Measurements from ENCODE around the gene PAPPA2.

PAPPA2 gene

DNA sequence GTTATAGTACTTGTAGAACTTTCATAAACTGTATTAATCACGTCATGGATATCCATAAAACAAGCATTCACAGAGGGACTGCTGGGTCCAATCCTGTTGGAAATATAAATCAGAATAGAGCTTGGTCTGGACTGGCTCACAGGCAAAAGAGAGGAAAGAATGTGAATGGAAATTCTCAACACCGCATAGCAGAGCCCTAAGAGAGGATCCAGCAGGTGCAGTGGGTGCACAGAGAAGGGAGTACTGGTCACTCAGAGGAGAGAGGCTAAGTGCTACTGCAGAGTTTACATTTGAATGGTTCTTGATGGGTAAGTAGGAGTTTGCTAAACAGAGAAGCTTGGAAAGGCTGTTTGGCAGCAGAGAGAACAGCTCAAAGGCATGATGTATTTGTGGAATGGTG, 231.7 kb downstream of the PAPPA2 start:
- TF ChIP-seq, protein P1, sequence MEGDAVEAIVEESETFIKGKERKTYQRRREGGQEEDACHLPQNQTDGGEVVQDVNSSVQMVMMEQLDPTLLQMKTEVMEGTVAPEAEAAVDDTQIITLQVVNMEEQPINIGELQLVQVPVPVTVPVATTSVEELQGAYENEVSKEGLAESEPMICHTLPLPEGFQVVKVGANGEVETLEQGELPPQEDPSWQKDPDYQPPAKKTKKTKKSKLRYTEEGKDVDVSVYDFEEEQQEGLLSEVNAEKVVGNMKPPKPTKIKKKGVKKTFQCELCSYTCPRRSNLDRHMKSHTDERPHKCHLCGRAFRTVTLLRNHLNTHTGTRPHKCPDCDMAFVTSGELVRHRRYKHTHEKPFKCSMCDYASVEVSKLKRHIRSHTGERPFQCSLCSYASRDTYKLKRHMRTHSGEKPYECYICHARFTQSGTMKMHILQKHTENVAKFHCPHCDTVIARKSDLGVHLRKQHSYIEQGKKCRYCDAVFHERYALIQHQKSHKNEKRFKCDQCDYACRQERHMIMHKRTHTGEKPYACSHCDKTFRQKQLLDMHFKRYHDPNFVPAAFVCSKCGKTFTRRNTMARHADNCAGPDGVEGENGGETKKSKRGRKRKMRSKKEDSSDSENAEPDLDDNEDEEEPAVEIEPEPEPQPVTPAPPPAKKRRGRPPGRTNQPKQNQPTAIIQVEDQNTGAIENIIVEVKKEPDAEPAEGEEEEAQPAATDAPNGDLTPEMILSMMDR (IDR thresholded peaks at IDR 0.05; ENCODE audit: low read depth, low read length, missing control alignments): no peak
- no peak overlapping the region for H3K4me3 ChIP-seq (replicated peaks; ENCODE audit: low read depth, low read length)
- DNase-seq (ENCODE audit: extremely low read depth, low read depth): no peak

DNA sequence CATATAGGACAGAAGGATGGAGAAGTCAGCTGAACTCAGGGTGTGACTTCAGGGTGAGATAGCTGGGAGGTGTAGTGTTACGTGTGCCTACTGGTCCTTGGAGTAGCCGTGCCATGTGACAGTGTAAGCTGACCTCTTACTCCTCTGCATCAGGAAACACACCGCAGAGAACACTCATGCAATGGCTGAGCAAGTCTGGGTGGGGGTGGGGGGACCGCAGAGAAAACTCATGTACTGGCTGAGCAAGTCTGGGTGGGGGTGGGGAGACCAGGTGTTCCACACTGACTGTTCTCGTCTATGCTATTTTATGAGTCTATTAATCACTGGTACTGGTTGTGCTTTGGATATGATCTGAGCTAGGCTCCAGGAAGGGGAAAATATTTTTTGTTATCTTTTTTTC, 233.1 kb downstream of the PAPPA2 start:
- H3K4me3 ChIP-seq (replicated peaks; ENCODE audit: low read depth, low read length): no peak overlapping the region
- TF ChIP-seq, protein P1 (IDR thresholded peaks at IDR 0.05; ENCODE audit: low read depth, low read length, missing control alignments): no peak
- no peak for DNase-seq (ENCODE audit: extremely low read depth, low read depth)

DNA sequence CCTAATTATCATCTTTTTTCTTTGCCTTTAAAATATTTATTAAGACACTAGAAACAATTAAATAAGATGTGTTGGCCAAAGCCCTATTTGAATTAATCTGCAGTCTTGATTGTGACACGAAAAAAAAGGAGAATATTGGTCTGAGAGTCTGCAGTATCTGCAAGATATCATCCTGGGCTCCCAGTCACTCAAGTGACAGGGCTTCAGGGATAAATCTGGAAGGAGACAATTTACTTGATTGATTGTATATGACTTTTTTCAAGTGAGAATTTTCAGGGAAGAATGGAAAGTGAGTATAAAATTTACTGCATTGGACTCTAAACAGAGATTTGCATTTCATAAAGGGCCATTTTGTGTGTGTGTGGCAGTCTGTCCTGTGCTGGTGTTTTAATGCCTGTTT, 233.7 kb downstream of the PAPPA2 start:
- no peak for DNase-seq (ENCODE audit: extremely low read depth, low read depth)
- TF ChIP-seq, protein P1 (IDR thresholded peaks at IDR 0.05; ENCODE audit: low read depth, low read length, missing control alignments): no peak
- no peak overlapping the region for H3K4me3 ChIP-seq (replicated peaks; ENCODE audit: low read depth, low read length)

DNA sequence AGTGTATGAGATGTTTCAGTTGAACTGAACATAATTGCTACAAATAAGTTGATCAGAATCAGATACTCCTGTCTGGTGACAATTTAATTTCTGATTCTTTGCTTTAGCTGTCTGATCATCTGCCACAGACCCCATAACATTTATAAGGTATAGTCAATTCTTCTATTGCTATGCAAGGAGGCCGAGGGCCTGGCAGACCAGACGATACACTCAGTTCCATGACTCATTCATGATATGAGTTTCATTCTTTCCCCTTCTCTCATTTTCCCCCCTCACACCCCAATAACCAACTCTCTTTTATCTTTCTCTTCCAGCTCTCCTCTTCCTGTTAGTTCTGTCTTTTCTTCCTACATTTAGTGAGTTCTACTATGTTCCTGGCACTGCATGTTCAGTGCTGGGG, 236.8 kb downstream of the PAPPA2 start:
- TF ChIP-seq, protein P1 (IDR thresholded peaks at IDR 0.05; ENCODE audit: low read depth, low read length, missing control alignments): no peak
- no peak overlapping the region for H3K4me3 ChIP-seq (replicated peaks; ENCODE audit: low read depth, low read length)
- no peak for DNase-seq (ENCODE audit: extremely low read depth, low read depth)

DNA sequence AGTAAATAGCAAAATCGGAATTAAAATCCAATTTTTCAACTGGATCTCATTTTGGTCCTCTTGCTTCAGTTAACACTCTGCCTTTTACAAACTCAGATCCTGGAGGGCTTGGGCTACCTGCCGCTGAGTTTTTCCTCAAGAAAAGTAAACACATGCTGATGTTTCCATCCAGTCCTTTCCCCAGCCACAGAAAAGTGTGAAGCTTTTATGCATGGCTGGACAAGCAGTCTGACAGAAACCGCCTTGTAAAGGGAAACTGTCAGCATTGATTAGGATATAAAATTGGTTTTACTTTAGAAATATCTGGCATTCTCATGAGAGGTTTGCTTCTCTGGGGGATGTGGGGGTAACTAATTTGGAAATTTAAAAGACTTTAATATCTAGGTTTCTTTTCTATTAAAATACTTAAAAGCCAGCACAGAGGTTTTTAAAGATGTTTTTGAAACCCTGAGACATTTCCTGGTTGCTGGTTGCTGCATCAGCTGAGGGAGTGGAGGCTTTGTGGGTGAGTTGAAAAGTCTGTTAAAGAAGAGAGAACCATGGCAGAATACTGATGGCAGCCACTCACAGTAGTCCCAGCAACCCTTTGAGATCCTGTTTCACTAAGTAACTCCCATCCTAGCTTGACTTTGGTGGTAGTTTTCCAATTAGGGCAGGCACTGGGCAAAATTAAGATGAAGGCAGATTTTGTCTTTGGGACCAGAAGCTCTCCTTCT, 238.3 kb downstream of the PAPPA2 start:
- no peak overlapping the region for H3K4me3 ChIP-seq (replicated peaks; ENCODE audit: low read depth, low read length)
- no peak for DNase-seq (ENCODE audit: extremely low read depth, low read depth)
- TF ChIP-seq, protein P1 (IDR thresholded peaks at IDR 0.05; ENCODE audit: low read depth, low read length, missing control alignments): no peak

DNA sequence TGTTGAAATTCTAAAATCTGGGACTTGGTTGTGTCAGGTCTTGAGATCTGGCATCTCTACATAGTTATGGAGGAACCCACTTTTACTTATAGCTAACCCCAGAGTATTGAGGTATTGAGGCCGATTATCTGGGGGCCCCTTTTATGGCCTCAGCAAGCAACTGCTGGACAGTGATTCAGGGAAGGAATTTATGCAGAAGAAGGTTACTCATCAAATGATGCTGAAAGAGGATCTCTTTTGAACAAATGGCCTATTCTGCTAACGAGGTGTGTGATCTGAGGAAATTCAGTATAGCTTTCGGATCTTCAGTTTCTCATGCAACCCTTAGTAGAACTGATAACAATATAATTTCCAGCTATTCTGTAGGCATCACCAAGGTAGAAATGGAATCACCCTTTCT, 239.9 kb downstream of the PAPPA2 start:
- TF ChIP-seq, protein P1 (IDR thresholded peaks at IDR 0.05; ENCODE audit: low read depth, low read length, missing control alignments): no peak
- DNase-seq (ENCODE audit: extremely low read depth, low read depth): no peak
- H3K4me3 ChIP-seq (replicated peaks; ENCODE audit: low read depth, low read length): no peak overlapping the region

DNA sequence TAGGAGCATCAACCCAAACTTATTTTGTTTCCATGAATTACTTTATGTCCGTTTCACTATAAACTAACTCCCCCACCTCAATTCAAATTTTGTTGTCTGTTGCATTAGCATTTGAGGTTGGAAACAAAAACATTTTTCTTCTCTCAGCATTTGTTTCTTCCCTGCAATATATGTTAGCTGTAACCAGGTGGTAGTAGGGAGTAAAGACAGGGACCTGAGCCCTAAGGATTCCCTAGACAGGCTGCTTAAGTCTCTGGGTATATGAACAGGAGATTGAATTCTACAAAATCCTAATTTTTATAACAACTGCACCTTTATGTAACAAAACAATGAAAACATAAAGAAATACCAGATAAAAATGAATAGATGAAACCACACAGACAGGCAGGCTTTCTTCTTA, 242.6 kb downstream of the PAPPA2 start:
- no peak for DNase-seq (ENCODE audit: extremely low read depth, low read depth)
- TF ChIP-seq, protein P1 (IDR thresholded peaks at IDR 0.05; ENCODE audit: low read depth, low read length, missing control alignments): no peak
- no peak overlapping the region for H3K4me3 ChIP-seq (replicated peaks; ENCODE audit: low read depth, low read length)

Measured in HFF-Myc (cell line).